Left ventricle myocardium inferior (tissue), 1 donor: ENCODE data around the gene MRFAP1. TPM values are rescaled to one million over a fixed set of nuclear protein-coding genes. Genes with fewer than 3 reads are reported as not detected.

Experiments used
- DNase-seq: peaks from one replicate; pipeline ENCODE4 v3.0.0-alpha.2; 2020
- H3K27ac ChIP-seq: fragments of 200-600 bp; replicated peaks from 2 replicates; pipeline ENCODE4 v1.8.0; 2021
- H3K27me3 ChIP-seq: fragments of 200-600 bp; 2 replicates; pipeline ENCODE4 v1.8.0; 2021; ENCODE audit warnings: low read depth
- H3K36me3 ChIP-seq: fragments of 200-600 bp; 2 replicates; pipeline ENCODE4 v1.8.0; 2021
- H3K4me1 ChIP-seq: fragments of 200-600 bp; 2 replicates; pipeline ENCODE4 v1.8.0; 2021
- H3K4me3 ChIP-seq: fragments of 200-600 bp; 2 replicates; pipeline ENCODE4 v1.8.0; 2021; ENCODE audit warnings: mild to moderate bottlenecking, moderate library complexity
- H3K9me3 ChIP-seq: fragments of 200-600 bp; replicated peaks from 2 replicates; pipeline ENCODE4 v1.8.0; 2021
- intact Hi-C: fragments of 100-400 bp; cut with micrococcal nuclease; formaldehyde crosslinking; loops from one replicate; pipeline ENCODE4 v1.11.0; 2022
- total RNA-seq: library from RNA; stranded (reverse); fragmentation: NEBNext Ultra II Directional; extraction: Animal tissue kit (Norgen Biotek cat#: 25700); gene quantifications from one replicate; pipeline ENCODE4 v1.2.1, GENCODE V29; 2021
- TF ChIP-seq, protein P1 (sequence below): fragments of 200-600 bp; IDR thresholded peaks from 2 replicates; pipeline ENCODE4 v1.8.0; 2021; ENCODE audit warnings: antibody characterized with exemption, mild to moderate bottlenecking, borderline replicate concordance
- donor health status: DM: no; HTN: yes; CAD: no; lungs with severe emphysema.

The MRFAP1 gene
- total RNA-seq, 1 donor from 2014 or later = 223 TPM

DNA sequence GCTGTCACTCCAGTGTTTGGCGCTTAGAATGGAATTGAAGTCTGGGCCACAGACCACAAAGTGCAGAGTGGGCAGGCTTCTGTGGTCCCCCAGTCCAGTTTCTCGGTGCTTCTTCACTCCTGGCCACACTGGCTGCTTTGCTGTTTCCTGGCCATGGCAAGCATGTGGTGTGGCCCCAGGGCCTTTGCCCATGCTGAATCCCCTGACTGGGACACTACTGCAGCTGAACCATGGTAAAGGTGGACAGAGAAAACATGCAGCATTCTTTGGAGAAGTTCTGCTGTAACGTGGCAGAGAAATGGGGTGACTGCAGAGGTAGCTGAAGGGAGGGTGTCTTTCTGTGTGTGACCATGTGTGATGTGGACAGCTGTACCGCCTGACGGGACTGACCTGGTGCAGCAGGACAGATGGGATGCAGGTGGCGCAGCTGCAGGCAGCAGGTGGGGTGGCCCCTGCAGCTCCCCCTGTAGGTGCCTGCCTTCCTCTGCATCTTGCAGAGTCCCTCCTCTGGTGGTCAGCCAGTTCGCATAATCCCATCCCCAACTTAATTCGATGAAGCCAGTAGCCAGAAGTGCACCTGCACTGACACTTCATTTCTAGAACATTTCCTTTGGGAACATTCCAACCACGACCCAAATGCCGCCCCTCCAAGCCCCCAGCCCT is 40.0 kb downstream of the MRFAP1 start:
- no peak for DNase-seq
- intact Hi-C loops = no loop called here

GRCh38 chr4:6681191-6681590 is 40.7 kb downstream of the MRFAP1 start:
- intact Hi-C loops = no loop called here
- Histone ChIP-seq H3K9me3 (no peaks in the 10 kb centered on the region), H3K27ac (no peak overlapping the region), H3K27me3 (no peaks in the 10 kb centered on the region), H3K4me1 (peaks cover 17% of the 10 kb centered on the region), H3K36me3 (peaks cover 6% of the 10 kb centered on the region), H3K4me3 (no peak overlapping the region)
- TF ChIP-seq, protein P1, sequence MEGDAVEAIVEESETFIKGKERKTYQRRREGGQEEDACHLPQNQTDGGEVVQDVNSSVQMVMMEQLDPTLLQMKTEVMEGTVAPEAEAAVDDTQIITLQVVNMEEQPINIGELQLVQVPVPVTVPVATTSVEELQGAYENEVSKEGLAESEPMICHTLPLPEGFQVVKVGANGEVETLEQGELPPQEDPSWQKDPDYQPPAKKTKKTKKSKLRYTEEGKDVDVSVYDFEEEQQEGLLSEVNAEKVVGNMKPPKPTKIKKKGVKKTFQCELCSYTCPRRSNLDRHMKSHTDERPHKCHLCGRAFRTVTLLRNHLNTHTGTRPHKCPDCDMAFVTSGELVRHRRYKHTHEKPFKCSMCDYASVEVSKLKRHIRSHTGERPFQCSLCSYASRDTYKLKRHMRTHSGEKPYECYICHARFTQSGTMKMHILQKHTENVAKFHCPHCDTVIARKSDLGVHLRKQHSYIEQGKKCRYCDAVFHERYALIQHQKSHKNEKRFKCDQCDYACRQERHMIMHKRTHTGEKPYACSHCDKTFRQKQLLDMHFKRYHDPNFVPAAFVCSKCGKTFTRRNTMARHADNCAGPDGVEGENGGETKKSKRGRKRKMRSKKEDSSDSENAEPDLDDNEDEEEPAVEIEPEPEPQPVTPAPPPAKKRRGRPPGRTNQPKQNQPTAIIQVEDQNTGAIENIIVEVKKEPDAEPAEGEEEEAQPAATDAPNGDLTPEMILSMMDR = no peak
- no peak for DNase-seq

More for the DNA sequence above, 40.0 kb downstream of the MRFAP1 start:
- Histone ChIP-seq H3K4me1 (peaks cover 24% of the 10 kb centered on the region), H3K4me3 (no peak overlapping the region), H3K27me3 (no peaks in the 10 kb centered on the region), H3K27ac (no peak overlapping the region), H3K36me3 (peaks cover 10% of the 10 kb centered on the region), H3K9me3 (no peaks in the 10 kb centered on the region)
- TF ChIP-seq, protein P1 = no peak

GRCh38 chr4:6682862-6683590 is 42.5 kb downstream of the MRFAP1 start:
- TF ChIP-seq, protein P1 = no peak
- H3K36me3 ChIP-seq = no peaks in the 10 kb centered on the region
- intact Hi-C loops = no loop called here

DNA sequence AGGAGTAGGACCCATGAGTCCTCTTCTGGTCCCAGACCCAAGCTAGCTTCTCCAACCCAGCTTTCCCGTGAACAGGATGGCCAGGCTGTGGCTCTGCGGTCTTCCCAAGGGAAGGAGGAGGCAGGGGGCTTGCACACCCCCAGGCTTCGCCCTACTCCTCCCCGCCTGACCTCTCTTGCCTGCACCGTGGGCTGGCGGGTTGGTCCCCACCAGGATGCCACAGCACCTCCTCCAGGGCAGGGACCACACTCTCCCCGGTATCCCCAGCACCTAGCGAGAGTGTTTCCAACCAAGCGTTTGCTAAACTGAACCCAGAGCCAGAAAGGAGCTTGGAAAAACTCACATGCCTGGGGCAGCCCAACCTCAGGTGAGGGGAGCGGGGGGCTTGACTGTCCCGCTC is 44.2 kb downstream of the MRFAP1 start:
- no peaks in the 10 kb centered on the region for H3K36me3 ChIP-seq
- H3K27me3 ChIP-seq = no peaks in the 10 kb centered on the region
- H3K4me1 ChIP-seq = peaks cover 16% of the 10 kb centered on the region
- no peak overlapping the region for H3K27ac ChIP-seq
- no peak for DNase-seq
- no peaks in the 10 kb centered on the region for H3K9me3 ChIP-seq
- no peak overlapping the region for H3K4me3 ChIP-seq
- intact Hi-C loops = no loop called here
- TF ChIP-seq, protein P1 = no peak

More at GRCh38 chr4:6682862-6683590, 42.5 kb downstream of the MRFAP1 start:
- Histone ChIP-seq H3K4me3 (no peak overlapping the region), H3K9me3 (no peaks in the 10 kb centered on the region), H3K27ac (no peak overlapping the region), H3K27me3 (no peaks in the 10 kb centered on the region), H3K4me1 (peaks cover 2% of the 10 kb centered on the region)
- DNase-seq = no peak

DNA sequence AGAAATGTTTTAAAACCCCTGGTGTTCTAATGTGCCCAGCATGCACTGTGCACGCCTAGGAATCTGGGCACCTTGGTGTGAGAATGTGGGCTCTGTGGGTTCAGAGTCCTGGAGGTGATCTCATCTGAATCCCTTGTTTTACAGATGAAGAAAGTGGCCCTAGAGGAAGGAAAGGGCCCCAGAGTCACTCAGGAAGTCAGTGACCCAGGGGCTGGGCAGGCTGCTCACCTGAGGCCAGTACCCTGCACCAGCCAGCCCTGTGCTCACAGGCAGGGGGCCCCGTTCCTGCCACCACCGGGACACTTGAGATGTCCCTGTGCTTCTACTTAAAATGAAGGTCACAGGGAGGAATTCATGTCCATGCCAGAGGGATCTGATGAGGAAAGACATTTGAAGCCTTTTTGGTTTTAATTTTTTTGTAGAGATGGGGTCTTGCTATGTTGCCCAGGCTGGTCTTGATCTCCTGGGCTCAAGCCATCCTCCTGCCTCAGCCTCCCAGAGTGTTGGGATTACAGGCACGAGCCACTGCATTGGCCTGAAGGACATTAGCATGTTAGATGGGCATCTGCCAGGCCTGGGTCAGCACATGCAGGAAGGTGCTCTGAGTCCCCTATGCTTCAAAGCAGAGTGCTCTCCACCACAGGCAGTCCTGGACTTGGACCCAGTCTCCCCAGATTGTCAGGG is 45.8 kb downstream of the MRFAP1 start:
- TF ChIP-seq, protein P1 = no peak
- H3K4me3 ChIP-seq = no peak overlapping the region
- no peaks in the 10 kb centered on the region for H3K27me3 ChIP-seq
- no peaks in the 10 kb centered on the region for H3K36me3 ChIP-seq
- no peak overlapping the region for H3K27ac ChIP-seq
- intact Hi-C loops = no loop called here
- H3K9me3 ChIP-seq = no peaks in the 10 kb centered on the region
- peaks cover 16% of the 10 kb centered on the region for H3K4me1 ChIP-seq
- no peak for DNase-seq
